HepG2 (cell line): Measurements from ENCODE around the gene UBE2D3. TPM values are rescaled to one million over a fixed set of nuclear protein-coding genes. Genes with fewer than 3 reads are reported as not detected.

Experiments
- ATAC-seq: fragments of 200-7000 bp; cut with Tn5 transposase; 3 replicates; pipeline ENCODE4 v1.9.1; 2020; ENCODE audit warnings: mild to moderate bottlenecking, moderate library complexity
- BruUV-seq: library from RNA; stranded (reverse); fragments of 400-500 nt; replicated peaks from 2 replicates; lab custom pipeline; 2021; lab: Mats Ljungman, UMichigan
- CTCF ChIA-PET: fragments of 300-600 bp; formaldehyde crosslinking; extraction: SDS; loops from one replicate; lab custom pipeline; 2021; ENCODE audit warnings: low total read pairs, inconsistent platforms, low intra/inter-chr PET ratio; lab: Yijun Ruan, JAX
- POLR2A ChIA-PET: fragments of 350-600 bp; sonication (Branson Sonifier 250); formaldehyde crosslinking; loops from one replicate; lab custom pipeline; 2020; ENCODE audit warnings: antibody characterized with exemption, inconsistent platforms; lab: Yijun Ruan, JAX
- DNase-seq: peaks from one replicate; pipeline ENCODE4 v3.0.0-alpha.2; 2015; ENCODE audit warnings: low spot score
- FAIRE-seq: peaks from 3 replicates; lab custom pipeline; 2011; peaks lifted over from hg19 to GRCh38; lab: Jason Lieb, UNC
- H2AFZ ChIP-seq: one replicate; pipeline ENCODE4 v1.6.1; 2011; ENCODE audit warnings: low read length, inconsistent platforms
- H3K27ac ChIP-seq: fragments of 300-600 bp; 3 replicates; pipeline ENCODE4 v1.8.0; 2011; ENCODE audit warnings: mixed run types, mild to moderate bottlenecking, mixed read lengths, low read length, inconsistent platforms; ENCODE audit not compliant: insufficient read depth; ENCODE audit errors: extremely low read length
- H3K27me3 ChIP-seq, 2 experiments: fragments of 200-600 bp in 1 of 2; 2 replicates in 1 of 2; 3 replicates in 1 of 2; pipeline versions ENCODE4 v1.6.0 to v1.8.0; 2011; ENCODE audit warnings: low read length in 2 of 2, mild to moderate bottlenecking in 2 of 2, moderate library complexity in 2 of 2, inconsistent platforms in 1 of 2; ENCODE audit not compliant: insufficient read depth in 2 of 2, control insufficient read depth in 1 of 2
- H3K36me3 ChIP-seq, 2 experiments: fragments of 200-600 bp in 1 of 2; replicated peaks in 1 of 2; 2 replicates in 1 of 2; 3 replicates in 1 of 2; pipeline versions ENCODE4 v1.5.1 to v1.8.0; 2011; ENCODE audit warnings: low read length in 2 of 2, inconsistent platforms in 1 of 2; ENCODE audit not compliant: insufficient read depth in 2 of 2, control insufficient read depth in 1 of 2
- H3K4me1 ChIP-seq: 2 replicates; pipeline ENCODE4 v1.5.1; 2012; ENCODE audit warnings: low read length, inconsistent platforms; ENCODE audit not compliant: insufficient read depth
- H3K4me2 ChIP-seq: 2 replicates; pipeline ENCODE4 v1.6.0; 2011; ENCODE audit warnings: low read depth, low read length, inconsistent platforms
- H3K4me3 ChIP-seq, 3 experiments: fragments of 200-600 bp in 1 of 3; sonication (generic), shearing (Covaris generic) in 1 of 3; replicated peaks in 1 of 3; 2 replicates each; pipeline ENCODE4 v1.5.1; 2011 to 2016; ENCODE audit warnings: low read length in 3 of 3, inconsistent platforms in 2 of 3, low read depth in 2 of 3, mild to moderate bottlenecking in 2 of 3, control low read depth in 1 of 3, mixed read lengths in 1 of 3; ENCODE audit not compliant: insufficient read depth in 1 of 3
- H3K79me2 ChIP-seq: one replicate; pipeline ENCODE4 v1.6.1; 2011; ENCODE audit warnings: low read length, inconsistent platforms; ENCODE audit not compliant: insufficient read depth
- H3K9ac ChIP-seq: 2 replicates; pipeline ENCODE4 v1.6.0; 2011; ENCODE audit warnings: mild to moderate bottlenecking, low read depth, low read length, inconsistent platforms; ENCODE audit not compliant: insufficient read depth
- H3K9me3 ChIP-seq: 2 replicates; pipeline ENCODE4 v1.5.1; 2012; ENCODE audit warnings: mild to moderate bottlenecking, low read length
- H4K20me1 ChIP-seq: 2 replicates; pipeline ENCODE4 v1.6.0; 2011; ENCODE audit warnings: inconsistent platforms, mild to moderate bottlenecking, low read length, moderate library complexity; ENCODE audit not compliant: insufficient read depth
- ATF5 ChIP-seq: sonication (generic); formaldehyde crosslinking; IDR thresholded peaks from 2 replicates; pipeline ENCODE4 v1.4.0; 2020; ENCODE audit warnings: mild to moderate bottlenecking, low read depth, missing genetic modification reagents
- DBP ChIP-seq: sonication (generic); formaldehyde crosslinking; IDR thresholded peaks from 2 replicates; pipeline ENCODE4 v1.4.0; 2020; ENCODE audit warnings: missing genetic modification reagents; ENCODE audit errors: not compliant biosample characterization
- GZF1 ChIP-seq: sonication (generic); formaldehyde crosslinking; IDR thresholded peaks from 2 replicates; pipeline ENCODE4 v1.5.1; 2020; ENCODE audit warnings: mild to moderate bottlenecking, missing genetic modification reagents
- HNRNPH1 ChIP-seq: fragments of 200-400 bp; formaldehyde crosslinking; optimal IDR thresholded peaks from 2 replicates; pipeline ENCODE3; 2017; ENCODE audit warnings: mild to moderate bottlenecking, low read depth, low read length
- SALL1 ChIP-seq: sonication (generic); formaldehyde crosslinking; IDR thresholded peaks from 2 replicates; pipeline ENCODE4 v1.8.0; 2022; ENCODE audit warnings: mild to moderate bottlenecking, missing genetic modification reagents
- SRSF4 ChIP-seq: fragments of 200-400 bp; formaldehyde crosslinking; IDR thresholded peaks from one replicate; pipeline ENCODE4 v1.6.1; 2018; ENCODE audit warnings: mild to moderate bottlenecking, low read depth, low read length, moderate library complexity; ENCODE audit not compliant: poor library complexity, severe bottlenecking
- TFDP1 ChIP-seq: IDR thresholded peaks from 2 replicates; pipeline ENCODE4 v1.6.1; 2016; ENCODE audit warnings: missing compliant biosample characterization, missing genetic modification reagents, borderline replicate concordance
- TOE1 ChIP-seq: sonication (generic); formaldehyde crosslinking; IDR thresholded peaks from 2 replicates; pipeline ENCODE4 v1.4.0; 2020; ENCODE audit warnings: mild to moderate bottlenecking, missing genetic modification reagents
- ZNF567 ChIP-seq: sonication (generic); formaldehyde crosslinking; IDR thresholded peaks from 2 replicates; pipeline ENCODE4 v1.8.1; 2023; ENCODE audit warnings: mild to moderate bottlenecking, missing genetic modification reagents, borderline replicate concordance
- WGBS: methylation state at CpG from one replicate; pipeline ENCODE4 v1.1.6; 2017; ENCODE audit warnings: low lambda C conversion rate; 5-methylcytosine and 5-hydroxymethylcytosine counted together
- in situ Hi-C: cut with HindIII; loops from 2 replicates; pipeline ENCODE4 v1.10.0; 2017; ENCODE audit warnings: low pct_unique_long_range_greater_than_20kb; ENCODE audit not compliant: extremely low pct_ligation_motif_present
- intact Hi-C: fragments of 100-400 bp; cut with micrococcal nuclease; formaldehyde crosslinking; loops from one replicate; pipeline ENCODE4 v1.10.0; 2022; ENCODE audit not compliant: unreplicated experiment
- polyA plus RNA-seq, 8 experiments: library from polyadenylated mRNA; depleted of rRNA in 3 of 8; stranded (reverse) in 7 of 8; unstranded in 1 of 8; fragments of >200 nt; fragmentation: Illumina TruSeq in 4 of 8; extraction: Trizol in 4 of 8; gene quantifications; 2 replicates each; pipeline versions ENCODE4 v1.2.1 to v1.2.3, GENCODE V29; 2011 to 2016; ENCODE audit warnings: low read depth in 4 of 8, missing spikeins in 1 of 8, mixed read lengths in 1 of 8; ENCODE audit not compliant: insufficient read depth in 1 of 8
- total RNA-seq, 5 experiments: library from RNA; depleted of rRNA; stranded (reverse); fragments of >200 nt; fragmentation: Illumina TruSeq; extraction: Trizol; gene quantifications; 2 replicates each; pipeline ENCODE4 v1.2.3, GENCODE V29; 2016; ENCODE audit warnings: low read depth in 1 of 5

UBE2D3 gene
- total and polyA plus RNA-seq, 2 of the 13 experiments (the other 11 are each of a cell fraction or from before 2014, with no cell fraction given), result 224 to 293 TPM

GRCh38 chr4:102817021-102817605 lies 10.2 kb downstream of the UBE2D3 start:
- ChIA-PET POLR2A (interaction anchor here (1.5 to 5.1 kb wide), 4 partner anchors 9 to 56 kb away, joined by 4 to 62 read pairs (median 4); partner anchors contain the start of genes MANBA and UBE2D3), CTCF (no interaction called here)
- BruUV-seq, result no TSS peak
- no peak for TF ChIP-seq ZNF567 (CRISPR knock-in tag)
- TF ChIP-seq SRSF4, result no peak
- no peak for TF ChIP-seq ATF5
- TF ChIP-seq GZF1, result no peak
- no peak for TF ChIP-seq HNRNPH1
- no peak for TF ChIP-seq TFDP1 (CRISPR knock-in tag)
- TF ChIP-seq DBP, result no peak
- no peak for TF ChIP-seq TOE1 (CRISPR knock-in tag)
- no peak for TF ChIP-seq SALL1 (CRISPR knock-in tag)
- no peak for FAIRE-seq
- no peak for DNase-seq
- H4K20me1 ChIP-seq, result peaks cover 100% of the 10 kb centered on the region
- no peak for ATAC-seq
- H2AFZ ChIP-seq, result no peak overlapping the region
- H3K4me1 ChIP-seq, result peaks cover 62% of the 10 kb centered on the region
- no peak overlapping the region for H3K4me3 ChIP-seq
- peaks cover 7 to 51% of the 10 kb centered on the region in 2 experiments for H3K36me3 ChIP-seq
- no peak overlapping the region for H3K4me2 ChIP-seq
- in situ Hi-C loops (no loop called here), intact Hi-C loops (no loop called here)
- H3K9ac ChIP-seq, result no peak overlapping the region
- no peaks in the 10 kb centered on the region for H3K9me3 ChIP-seq
- no peak overlapping the region for H3K27ac ChIP-seq
- H3K79me2 ChIP-seq, result peaks cover 100% of the 10 kb centered on the region
- no peaks in the 10 kb centered on the region for H3K27me3 ChIP-seq
- 91% methylated on average over 3 of the region's 3 CpGs for WGBS
